HepG2 (cell line): ENCODE measurements around the gene RPH3AL. TPM values are rescaled to one million over a fixed set of nuclear protein-coding genes. Genes with fewer than 3 reads are reported as not detected.

Experiments used
- EP300 ChIP-seq, 3 experiments: sonication (generic) in 1 of 3; formaldehyde crosslinking in 1 of 3; IDR thresholded peaks; 2 replicates each; pipeline versions ENCODE4 v1.5.1 to v1.6.1; 2011 to 2020; ENCODE audit warnings: low read depth in 2 of 3, low read length in 2 of 3, borderline replicate concordance in 1 of 3, improper control_type of control experiment in 1 of 3, mild to moderate bottlenecking in 1 of 3, missing genetic modification reagents in 1 of 3, moderate library complexity in 1 of 3
- HIVEP1 ChIP-seq: sonication (generic); formaldehyde crosslinking; IDR thresholded peaks from 2 replicates; pipeline ENCODE4 v1.4.0; 2020; ENCODE audit warnings: mild to moderate bottlenecking, missing genetic modification reagents
- KDM6A ChIP-seq: IDR thresholded peaks from 2 replicates; pipeline ENCODE4 v1.6.1; 2016; ENCODE audit warnings: low read depth
- KLF15 ChIP-seq: sonication (generic); formaldehyde crosslinking; IDR thresholded peaks from 2 replicates; pipeline ENCODE4 v1.8.1; 2023; ENCODE audit warnings: borderline replicate concordance, mild to moderate bottlenecking, inconsistent platforms, missing genetic modification reagents, mixed read lengths
- NR2F1 ChIP-seq, 2 experiments: fragments of 450-650 bp in 1 of 2; formaldehyde crosslinking in 1 of 2; IDR thresholded peaks; 2 replicates each; pipeline versions ENCODE4 v1.5.0 to v1.6.1; 2016 to 2020; ENCODE audit warnings: mild to moderate bottlenecking in 1 of 2, missing compliant biosample characterization in 1 of 2, missing genetic modification reagents in 1 of 2, moderate library complexity in 1 of 2
- PAX8 ChIP-seq: sonication (generic); formaldehyde crosslinking; IDR thresholded peaks from 2 replicates; pipeline ENCODE4 v1.8.0; 2022; ENCODE audit warnings: mild to moderate bottlenecking, missing genetic modification reagents, borderline replicate concordance
- PAXIP1 ChIP-seq: sonication (generic); formaldehyde crosslinking; conservative IDR thresholded peaks from 2 replicates; pipeline ENCODE4 v1.4.0; 2020; ENCODE audit warnings: mild to moderate bottlenecking, missing genetic modification reagents, moderate library complexity
- RBAK ChIP-seq: sonication (generic); formaldehyde crosslinking; IDR thresholded peaks from 2 replicates; pipeline ENCODE4 v1.5.1; 2020; ENCODE audit warnings: mild to moderate bottlenecking, missing genetic modification reagents
- RBM22 ChIP-seq: fragments of 200-400 bp; formaldehyde crosslinking; optimal IDR thresholded peaks from 2 replicates; pipeline ENCODE3; 2017; ENCODE audit warnings: mild to moderate bottlenecking, low read length, moderate library complexity
- ZNF33A ChIP-seq: sonication (generic); formaldehyde crosslinking; IDR thresholded peaks from 2 replicates; pipeline ENCODE4 v1.5.1; 2020; ENCODE audit warnings: missing genetic modification reagents, mild to moderate bottlenecking, moderate library complexity, borderline replicate concordance
- ZNF350 ChIP-seq: sonication (generic); formaldehyde crosslinking; IDR thresholded peaks from 2 replicates; pipeline ENCODE4 v1.4.0; 2020; ENCODE audit warnings: mild to moderate bottlenecking, low read depth, missing genetic modification reagents, borderline replicate concordance
- ZNF687 ChIP-seq: sonication (generic); formaldehyde crosslinking; IDR thresholded peaks from 2 replicates; pipeline ENCODE4 v1.5.1; 2020; ENCODE audit warnings: mild to moderate bottlenecking, missing genetic modification reagents, moderate library complexity
- polyA plus RNA-seq, 8 experiments: library from polyadenylated mRNA; depleted of rRNA in 3 of 8; stranded (reverse) in 7 of 8; unstranded in 1 of 8; fragments of >200 nt; fragmentation: Illumina TruSeq in 4 of 8; extraction: Trizol in 4 of 8; gene quantifications; 2 replicates each; pipeline versions ENCODE4 v1.2.1 to v1.2.3, GENCODE V29; 2011 to 2016; ENCODE audit warnings: low read depth in 4 of 8, missing spikeins in 1 of 8, mixed read lengths in 1 of 8; ENCODE audit not compliant: insufficient read depth in 1 of 8
- total RNA-seq, 5 experiments: library from RNA; depleted of rRNA; stranded (reverse); fragments of >200 nt; fragmentation: Illumina TruSeq; extraction: Trizol; gene quantifications; 2 replicates each; pipeline ENCODE4 v1.2.3, GENCODE V29; 2016; ENCODE audit warnings: low read depth in 1 of 5
- TF ChIP-seq, protein P1 (sequence below): sonication (generic); formaldehyde crosslinking; IDR thresholded peaks from 2 replicates; pipeline ENCODE4 v1.4.0; 2020; ENCODE audit warnings: missing genetic modification reagents
- TF ChIP-seq, protein P2 (sequence below): sonication (generic); formaldehyde crosslinking; IDR thresholded peaks from 2 replicates; pipeline ENCODE4 v1.4.0; 2020; ENCODE audit warnings: missing genetic modification reagents, low read depth, mild to moderate bottlenecking, borderline replicate concordance
- TF ChIP-seq, protein P3 (sequence below): sonication (generic); formaldehyde crosslinking; IDR thresholded peaks from 2 replicates; pipeline ENCODE4 v1.5.1; 2020; ENCODE audit warnings: missing genetic modification reagents, mild to moderate bottlenecking, borderline replicate concordance

Gene RPH3AL
- total and polyA plus RNA-seq, 2 of the 13 experiments (the other 11 are each of a cell fraction or from before 2014, with no cell fraction given), result 7.8 to 16.4 TPM

GRCh38 chr17:233473-233941 lies 119.1 kb downstream of the RPH3AL start (continued):
- TF ChIP-seq KDM6A, result 0 out of 2 replicates have a peak, but pooled peaks have one; percentile 27
- TF ChIP-seq EP300 (IDR thresholded peaks at IDR 0.05; ENCODE audit: low read depth in 2 of 2, low read length in 2 of 2), result peak in 1 of 2 experiments; percentile 61; a peak in 2 of 4 replicates
- TF ChIP-seq EP300 (CRISPR knock-in tag; IDR thresholded peaks at IDR 0.05; ENCODE audit: borderline replicate concordance), result no peak
- TF ChIP-seq RBAK (CRISPR knock-in tag), result no peak
- peak; percentile 72 for TF ChIP-seq ZNF687 (CRISPR knock-in tag)
- TF ChIP-seq ZNF33A (CRISPR knock-in tag), result no peak
- TF ChIP-seq, protein P1, sequence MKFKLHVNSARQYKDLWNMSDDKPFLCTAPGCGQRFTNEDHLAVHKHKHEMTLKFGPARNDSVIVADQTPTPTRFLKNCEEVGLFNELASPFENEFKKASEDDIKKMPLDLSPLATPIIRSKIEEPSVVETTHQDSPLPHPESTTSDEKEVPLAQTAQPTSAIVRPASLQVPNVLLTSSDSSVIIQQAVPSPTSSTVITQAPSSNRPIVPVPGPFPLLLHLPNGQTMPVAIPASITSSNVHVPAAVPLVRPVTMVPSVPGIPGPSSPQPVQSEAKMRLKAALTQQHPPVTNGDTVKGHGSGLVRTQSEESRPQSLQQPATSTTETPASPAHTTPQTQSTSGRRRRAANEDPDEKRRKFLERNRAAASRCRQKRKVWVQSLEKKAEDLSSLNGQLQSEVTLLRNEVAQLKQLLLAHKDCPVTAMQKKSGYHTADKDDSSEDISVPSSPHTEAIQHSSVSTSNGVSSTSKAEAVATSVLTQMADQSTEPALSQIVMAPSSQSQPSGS (CRISPR knock-in tag), result peak; percentile 66; the same call in 1 of the 2 replicates
- TF ChIP-seq PAXIP1 (CRISPR knock-in tag), result peak; percentile 80
- TF ChIP-seq KLF15 (CRISPR knock-in tag), result no peak
- peak; percentile 50; the same call in 1 of the 2 replicates for TF ChIP-seq HIVEP1 (CRISPR knock-in tag)
- TF ChIP-seq RBM22, result no peak
- TF ChIP-seq PAX8 (CRISPR knock-in tag), result no peak
- TF ChIP-seq, protein P2, sequence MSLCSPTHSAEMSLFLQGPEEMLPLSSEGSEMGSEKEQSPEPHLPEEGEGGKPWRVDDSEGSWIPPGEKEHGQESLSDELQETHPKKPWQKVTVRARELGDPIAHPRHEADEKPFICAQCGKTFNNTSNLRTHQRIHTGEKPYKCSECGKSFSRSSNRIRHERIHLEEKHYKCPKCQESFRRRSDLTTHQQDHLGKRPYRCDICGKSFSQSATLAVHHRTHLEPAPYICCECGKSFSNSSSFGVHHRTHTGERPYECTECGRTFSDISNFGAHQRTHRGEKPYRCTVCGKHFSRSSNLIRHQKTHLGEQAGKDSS, result 0 out of 2 replicates have a peak, but pooled peaks have one; percentile 36
- TF ChIP-seq ZNF350 (CRISPR knock-in tag), result peak; percentile 56; the same call in 1 of the 2 replicates
- TF ChIP-seq, protein P3, sequence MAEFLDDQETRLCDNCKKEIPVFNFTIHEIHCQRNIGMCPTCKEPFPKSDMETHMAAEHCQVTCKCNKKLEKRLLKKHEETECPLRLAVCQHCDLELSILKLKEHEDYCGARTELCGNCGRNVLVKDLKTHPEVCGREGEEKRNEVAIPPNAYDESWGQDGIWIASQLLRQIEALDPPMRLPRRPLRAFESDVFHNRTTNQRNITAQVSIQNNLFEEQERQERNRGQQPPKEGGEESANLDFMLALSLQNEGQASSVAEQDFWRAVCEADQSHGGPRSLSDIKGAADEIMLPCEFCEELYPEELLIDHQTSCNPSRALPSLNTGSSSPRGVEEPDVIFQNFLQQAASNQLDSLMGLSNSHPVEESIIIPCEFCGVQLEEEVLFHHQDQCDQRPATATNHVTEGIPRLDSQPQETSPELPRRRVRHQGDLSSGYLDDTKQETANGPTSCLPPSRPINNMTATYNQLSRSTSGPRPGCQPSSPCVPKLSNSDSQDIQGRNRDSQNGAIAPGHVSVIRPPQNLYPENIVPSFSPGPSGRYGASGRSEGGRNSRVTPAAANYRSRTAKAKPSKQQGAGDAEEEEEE (CRISPR knock-in tag), result no peak
- TF ChIP-seq NR2F1 (CRISPR knock-in tag; IDR thresholded peaks at IDR 0.05), result peak; percentile 99
